ENCODE measurements around the gene PPP1R11.

The PPP1R11 gene

GRCh38 chr6:30042476-30042875 lies 24.5 kb upstream of the PPP1R11 start:
- Histone ChIP-seq H3K4me3 (ENCODE audit: low read length) (no peak overlapping the region), H3K27me3 (ENCODE audit: control insufficient read depth, insufficient read depth, low read length) (no peaks in the 10 kb centered on the region), H3K27ac (ENCODE audit: low read depth, low read length) (no peak overlapping the region), H3K4me1 (ENCODE audit: control insufficient read depth, insufficient read depth, low read length) (no peaks in the 10 kb centered on the region), H3K9ac (ENCODE audit: low read length) (no peak overlapping the region), H3K36me3 (ENCODE audit: control insufficient read depth, insufficient read depth, low read length) (no peaks in the 10 kb centered on the region)

- Histone ChIP-seq H3K27me3 (ENCODE audit: control insufficient read depth, insufficient read depth, low read length) (no peaks in the 10 kb centered on the region), H3K9ac (ENCODE audit: low read length) (no peak overlapping the region), H3K36me3 (ENCODE audit: control insufficient read depth, insufficient read depth, low read length) (no peaks in the 10 kb centered on the region), H3K4me1 (ENCODE audit: control insufficient read depth, insufficient read depth, low read length) (no peaks in the 10 kb centered on the region), H3K27ac (ENCODE audit: low read depth, low read length) (no peak overlapping the region), H3K4me3 (ENCODE audit: low read length) (no peak overlapping the region)
Observed at GRCh38 chr6:30042914-30043313, 24.1 kb upstream of the PPP1R11 start.

- no peak overlapping the region for H3K9ac ChIP-seq (ENCODE audit: low read length)
- no peak overlapping the region for H3K4me3 ChIP-seq (ENCODE audit: low read length)
- H3K36me3 ChIP-seq (ENCODE audit: control insufficient read depth, insufficient read depth, low read length) = no peaks in the 10 kb centered on the region
- H3K4me1 ChIP-seq (ENCODE audit: control insufficient read depth, insufficient read depth, low read length) = no peaks in the 10 kb centered on the region
- no peak overlapping the region for H3K27ac ChIP-seq (ENCODE audit: low read depth, low read length)
- H3K27me3 ChIP-seq (ENCODE audit: control insufficient read depth, insufficient read depth, low read length) = no peaks in the 10 kb centered on the region
Observed at GRCh38 chr6:30043744-30044143, 23.3 kb upstream of the PPP1R11 start.

- no peaks in the 10 kb centered on the region for H3K27me3 ChIP-seq (ENCODE audit: control insufficient read depth, insufficient read depth, low read length)
- H3K4me1 ChIP-seq (ENCODE audit: control insufficient read depth, insufficient read depth, low read length) = no peaks in the 10 kb centered on the region
- no peak overlapping the region for H3K27ac ChIP-seq (ENCODE audit: low read depth, low read length)
- H3K9ac ChIP-seq (ENCODE audit: low read length) = no peak overlapping the region
- no peak overlapping the region for H3K4me3 ChIP-seq (ENCODE audit: low read length)
- no peaks in the 10 kb centered on the region for H3K36me3 ChIP-seq (ENCODE audit: control insufficient read depth, insufficient read depth, low read length)
Observed at GRCh38 chr6:30044630-30045029, 22.4 kb upstream of the PPP1R11 start.

- no peak overlapping the region for H3K4me3 ChIP-seq (ENCODE audit: low read length)
- no peak overlapping the region for H3K9ac ChIP-seq (ENCODE audit: low read length)
- H3K27me3 ChIP-seq (ENCODE audit: control insufficient read depth, insufficient read depth, low read length) = no peaks in the 10 kb centered on the region
- no peaks in the 10 kb centered on the region for H3K36me3 ChIP-seq (ENCODE audit: control insufficient read depth, insufficient read depth, low read length)
- no peak overlapping the region for H3K27ac ChIP-seq (ENCODE audit: low read depth, low read length)
- no peaks in the 10 kb centered on the region for H3K4me1 ChIP-seq (ENCODE audit: control insufficient read depth, insufficient read depth, low read length)
Observed at GRCh38 chr6:30047220-30047619, 19.8 kb upstream of the PPP1R11 start.

GRCh38 chr6:30053682-30054081 lies 13.3 kb upstream of the PPP1R11 start:
- Histone ChIP-seq H3K9ac (ENCODE audit: low read length) (no peak overlapping the region), H3K27ac (ENCODE audit: low read depth, low read length) (no peak overlapping the region), H3K4me1 (ENCODE audit: control insufficient read depth, insufficient read depth, low read length) (no peaks in the 10 kb centered on the region), H3K36me3 (ENCODE audit: control insufficient read depth, insufficient read depth, low read length) (no peaks in the 10 kb centered on the region), H3K4me3 (ENCODE audit: low read length) (no peak overlapping the region), H3K27me3 (ENCODE audit: control insufficient read depth, insufficient read depth, low read length) (no peaks in the 10 kb centered on the region)

GRCh38 chr6:30055513-30055912 lies 11.5 kb upstream of the PPP1R11 start:
- H3K36me3 ChIP-seq (ENCODE audit: control insufficient read depth, insufficient read depth, low read length) = no peaks in the 10 kb centered on the region
- H3K4me3 ChIP-seq (ENCODE audit: low read length) = no peak overlapping the region
- H3K9ac ChIP-seq (ENCODE audit: low read length) = no peak overlapping the region
- no peak overlapping the region for H3K27ac ChIP-seq (ENCODE audit: low read depth, low read length)
- H3K27me3 ChIP-seq (ENCODE audit: control insufficient read depth, insufficient read depth, low read length) = no peaks in the 10 kb centered on the region
- peaks cover 6% of the 10 kb centered on the region for H3K4me1 ChIP-seq (ENCODE audit: control insufficient read depth, insufficient read depth, low read length)

- Histone ChIP-seq H3K9ac (ENCODE audit: low read length) (peak overlapping the region; percentile 59), H3K27me3 (ENCODE audit: control insufficient read depth, insufficient read depth, low read length) (no peaks in the 10 kb centered on the region), H3K4me3 (ENCODE audit: low read length) (peak overlapping the region; percentile 85), H3K36me3 (ENCODE audit: control insufficient read depth, insufficient read depth, low read length) (no peaks in the 10 kb centered on the region), H3K27ac (ENCODE audit: low read depth, low read length) (peak overlapping the region; percentile 84), H3K4me1 (ENCODE audit: control insufficient read depth, insufficient read depth, low read length) (peaks cover 12% of the 10 kb centered on the region)
Observed at GRCh38 chr6:30060606-30061091, 6.3 kb upstream of the PPP1R11 start.

- Histone ChIP-seq H3K4me1 (ENCODE audit: control insufficient read depth, insufficient read depth, low read length) (peaks cover 15% of the 10 kb centered on the region), H3K27ac (ENCODE audit: low read depth, low read length) (peak within 1 kb of the TSS; percentile 84), H3K27me3 (ENCODE audit: control insufficient read depth, insufficient read depth, low read length) (no peaks in the 10 kb centered on the region), H3K36me3 (ENCODE audit: control insufficient read depth, insufficient read depth, low read length) (no peaks in the 10 kb centered on the region), H3K9ac (ENCODE audit: low read length) (peak within 1 kb of the TSS; percentile 90), H3K4me3 (ENCODE audit: low read length) (peak within 1 kb of the TSS; percentile 85)
Observed at GRCh38 chr6:30061092-30061857, 5.7 kb upstream of the PPP1R11 start, which contains the start of gene POLR1H. Gene POLR1H, plus strand, starts transcription at chr6:30061265. Its CDS starts 260 bp downstream, at chr6:30061525.

- peak overlapping the region; percentile 90 for H3K9ac ChIP-seq (ENCODE audit: low read length)
- no peaks in the 10 kb centered on the region for H3K36me3 ChIP-seq (ENCODE audit: control insufficient read depth, insufficient read depth, low read length)
- peaks cover 15% of the 10 kb centered on the region for H3K4me1 ChIP-seq (ENCODE audit: control insufficient read depth, insufficient read depth, low read length)
- no peaks in the 10 kb centered on the region for H3K27me3 ChIP-seq (ENCODE audit: control insufficient read depth, insufficient read depth, low read length)
- H3K27ac ChIP-seq (ENCODE audit: low read depth, low read length) = peak overlapping the region; percentile 84
- H3K4me3 ChIP-seq (ENCODE audit: low read length) = peak overlapping the region; percentile 85
Observed at GRCh38 chr6:30061858-30062458, 5.0 kb upstream of the PPP1R11 start.

GRCh38 chr6:30062471-30063178 lies 4.4 kb upstream of the PPP1R11 start:
- peaks cover 17% of the 10 kb centered on the region for H3K4me1 ChIP-seq (ENCODE audit: control insufficient read depth, insufficient read depth, low read length)
- H3K27me3 ChIP-seq (ENCODE audit: control insufficient read depth, insufficient read depth, low read length) = no peaks in the 10 kb centered on the region
- no peaks in the 10 kb centered on the region for H3K36me3 ChIP-seq (ENCODE audit: control insufficient read depth, insufficient read depth, low read length)
- no peak overlapping the region for H3K9ac ChIP-seq (ENCODE audit: low read length)
- peak overlapping the region; percentile 85 for H3K4me3 ChIP-seq (ENCODE audit: low read length)
- no peak overlapping the region for H3K27ac ChIP-seq (ENCODE audit: low read depth, low read length)

GRCh38 chr6:30063315-30063714 lies 3.7 kb upstream of the PPP1R11 start:
- H3K36me3 ChIP-seq (ENCODE audit: control insufficient read depth, insufficient read depth, low read length) = no peaks in the 10 kb centered on the region
- H3K27me3 ChIP-seq (ENCODE audit: control insufficient read depth, insufficient read depth, low read length) = no peaks in the 10 kb centered on the region
- no peak overlapping the region for H3K27ac ChIP-seq (ENCODE audit: low read depth, low read length)
- no peak overlapping the region for H3K9ac ChIP-seq (ENCODE audit: low read length)
- peaks cover 22% of the 10 kb centered on the region for H3K4me1 ChIP-seq (ENCODE audit: control insufficient read depth, insufficient read depth, low read length)
- H3K4me3 ChIP-seq (ENCODE audit: low read length) = no peak overlapping the region

Measured in rectal smooth muscle tissue (tissue), 1 donor.